Right atrium auricular region (tissue), 2 donors: Measurements from ENCODE around the gene B4GAT1. TPM values are rescaled to one million over a fixed set of nuclear protein-coding genes. Genes with fewer than 3 reads are reported as not detected.

Experiments
- DNase-seq: peaks from one replicate; pipeline ENCODE4 v3.0.0-alpha.2; 2019; ENCODE audit warnings: low spot score
- H3K27ac ChIP-seq, 2 donors: fragments of 200-600 bp; sonication (generic); 1 replicate in 1 of 2; 2 replicates in 1 of 2; pipeline ENCODE4 v1.5.1; 2016 to 2019
- H3K27me3 ChIP-seq, 2 donors: fragments of 200-600 bp; sonication (generic); one replicate each; pipeline versions ENCODE4 v1.5.1 to v1.6.0; 2017 to 2019
- H3K36me3 ChIP-seq: fragments of 200-600 bp; sonication (generic); one replicate; pipeline ENCODE4 v1.5.1; 2016
- H3K4me1 ChIP-seq, 2 donors: fragments of 200-600 bp; sonication (generic); one replicate each; pipeline versions ENCODE4 v1.5.1 to v1.6.0; 2017 to 2019
- H3K4me3 ChIP-seq, 2 donors: fragments of 200-600 bp; sonication (generic); 1 replicate in 1 of 2; 2 replicates in 1 of 2; pipeline ENCODE4 v1.5.1; 2017 to 2019; ENCODE audit warnings: mild to moderate bottlenecking in 1 of 2, moderate library complexity in 1 of 2
- H3K9me3 ChIP-seq, 2 donors: fragments of 200-600 bp; sonication (generic); one replicate each; pipeline ENCODE4 v1.5.1; 2019
- total RNA-seq, 2 donors: library from RNA; depleted of rRNA; stranded (reverse); fragments of >200 nt; gene quantifications; one replicate each; pipeline ENCODE4 v1.1.0, GENCODE V29; 2016
- TF ChIP-seq, protein P1 (sequence below), 2 donors: fragments of 200-600 bp; sonication (generic); IDR thresholded peaks; one replicate each; pipeline ENCODE4 v1.5.1; 2019; ENCODE audit warnings: antibody characterized with exemption in 2 of 2

The B4GAT1 gene
- total RNA-seq, 2 donors from 2014 or later: 61.1 to 64.3 TPM

DNA sequence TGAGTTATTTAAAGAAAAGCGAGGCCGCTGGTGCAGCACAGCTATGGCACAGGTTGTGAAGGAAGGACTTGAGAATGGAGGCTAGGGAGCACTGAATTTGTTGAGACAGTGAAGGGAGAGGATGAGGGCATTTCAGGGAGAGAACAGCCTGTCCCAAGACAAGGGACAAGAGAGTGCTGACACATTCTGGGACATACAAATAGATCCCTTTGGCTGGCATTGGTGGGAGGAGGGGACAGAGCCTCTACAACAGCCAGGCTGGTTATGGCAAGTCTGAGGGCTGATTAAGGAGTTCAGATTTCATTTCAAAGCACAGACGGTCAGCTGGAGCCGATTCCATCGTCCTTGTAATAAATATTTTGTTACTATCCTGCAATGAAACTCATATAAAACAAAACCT is 25.8 kb upstream of the B4GAT1 start:
- peaks cover 0 to 44% of the 10 kb centered on the region in 2 donors for H3K4me1 ChIP-seq
- peaks cover 10% of the 10 kb centered on the region for H3K36me3 ChIP-seq
- H3K27me3 ChIP-seq: no peaks in the 10 kb centered on the region
- DNase-seq: no peak
- no peaks in the 10 kb centered on the region for H3K9me3 ChIP-seq
- H3K4me3 ChIP-seq: no peak overlapping the region
- TF ChIP-seq, protein P1, sequence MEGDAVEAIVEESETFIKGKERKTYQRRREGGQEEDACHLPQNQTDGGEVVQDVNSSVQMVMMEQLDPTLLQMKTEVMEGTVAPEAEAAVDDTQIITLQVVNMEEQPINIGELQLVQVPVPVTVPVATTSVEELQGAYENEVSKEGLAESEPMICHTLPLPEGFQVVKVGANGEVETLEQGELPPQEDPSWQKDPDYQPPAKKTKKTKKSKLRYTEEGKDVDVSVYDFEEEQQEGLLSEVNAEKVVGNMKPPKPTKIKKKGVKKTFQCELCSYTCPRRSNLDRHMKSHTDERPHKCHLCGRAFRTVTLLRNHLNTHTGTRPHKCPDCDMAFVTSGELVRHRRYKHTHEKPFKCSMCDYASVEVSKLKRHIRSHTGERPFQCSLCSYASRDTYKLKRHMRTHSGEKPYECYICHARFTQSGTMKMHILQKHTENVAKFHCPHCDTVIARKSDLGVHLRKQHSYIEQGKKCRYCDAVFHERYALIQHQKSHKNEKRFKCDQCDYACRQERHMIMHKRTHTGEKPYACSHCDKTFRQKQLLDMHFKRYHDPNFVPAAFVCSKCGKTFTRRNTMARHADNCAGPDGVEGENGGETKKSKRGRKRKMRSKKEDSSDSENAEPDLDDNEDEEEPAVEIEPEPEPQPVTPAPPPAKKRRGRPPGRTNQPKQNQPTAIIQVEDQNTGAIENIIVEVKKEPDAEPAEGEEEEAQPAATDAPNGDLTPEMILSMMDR (IDR thresholded peaks at IDR 0.05): no peak
- H3K27ac ChIP-seq: peak overlapping the region; percentile 84 to 93

DNA sequence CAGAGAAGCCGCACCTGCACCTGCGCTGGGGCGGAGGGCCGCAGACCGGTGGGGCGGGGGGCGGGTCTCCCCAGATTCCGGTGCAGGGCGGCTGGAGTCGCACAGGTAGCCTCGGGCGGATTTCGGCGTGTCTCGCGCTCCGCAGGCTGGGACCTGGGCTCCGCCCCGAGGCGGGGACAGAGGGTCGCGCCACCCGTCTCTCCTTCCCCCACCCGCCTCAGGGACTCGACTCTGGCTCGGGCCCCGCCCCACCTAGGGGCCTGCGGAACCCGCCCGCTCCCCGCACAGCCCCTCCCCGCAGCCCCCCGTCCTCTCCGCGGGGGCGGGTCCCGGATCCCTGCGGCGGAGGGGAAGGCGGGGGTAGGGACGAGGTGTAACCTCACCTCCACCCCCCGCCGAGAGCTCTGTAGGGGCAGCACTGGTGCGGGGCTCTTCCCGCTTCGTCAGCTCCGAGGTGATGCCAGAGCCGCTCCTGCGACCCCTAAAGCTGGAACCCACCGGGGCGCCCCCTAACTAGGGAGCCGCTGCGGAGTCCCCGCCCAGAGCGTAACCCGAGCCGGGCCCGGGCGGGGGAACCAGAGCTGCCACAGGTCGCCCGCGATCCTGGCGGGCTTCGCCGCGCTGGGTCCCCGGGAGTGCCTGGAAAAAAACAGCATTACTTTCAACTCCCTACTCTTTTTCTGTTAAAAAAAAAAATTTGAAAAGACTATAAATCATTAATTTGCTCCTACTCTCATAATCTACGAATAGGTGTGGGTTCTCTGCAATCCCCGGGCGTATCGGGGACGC is 24.4 kb upstream of the B4GAT1 start, which contains the start of gene SLC29A2:
SLC29A2 (minus strand) TSS at position 134 of the 789 bp plus-strand sequence. CDS start 169 bp downstream, outside the sequence.
- peak within 1 kb of the TSS; percentile 84 to 93 for H3K27ac ChIP-seq
- DNase-seq: no peak
- peaks cover 17% of the 10 kb centered on the region for H3K36me3 ChIP-seq
- TF ChIP-seq, protein P1 (IDR thresholded peaks at IDR 0.05): no peak
- H3K4me1 ChIP-seq: peaks cover 0 to 46% of the 10 kb centered on the region in 2 donors
- H3K27me3 ChIP-seq: no peaks in the 10 kb centered on the region
- H3K4me3 ChIP-seq: peak within 1 kb of the TSS; percentile 85 to 92
- no peaks in the 10 kb centered on the region for H3K9me3 ChIP-seq

DNA sequence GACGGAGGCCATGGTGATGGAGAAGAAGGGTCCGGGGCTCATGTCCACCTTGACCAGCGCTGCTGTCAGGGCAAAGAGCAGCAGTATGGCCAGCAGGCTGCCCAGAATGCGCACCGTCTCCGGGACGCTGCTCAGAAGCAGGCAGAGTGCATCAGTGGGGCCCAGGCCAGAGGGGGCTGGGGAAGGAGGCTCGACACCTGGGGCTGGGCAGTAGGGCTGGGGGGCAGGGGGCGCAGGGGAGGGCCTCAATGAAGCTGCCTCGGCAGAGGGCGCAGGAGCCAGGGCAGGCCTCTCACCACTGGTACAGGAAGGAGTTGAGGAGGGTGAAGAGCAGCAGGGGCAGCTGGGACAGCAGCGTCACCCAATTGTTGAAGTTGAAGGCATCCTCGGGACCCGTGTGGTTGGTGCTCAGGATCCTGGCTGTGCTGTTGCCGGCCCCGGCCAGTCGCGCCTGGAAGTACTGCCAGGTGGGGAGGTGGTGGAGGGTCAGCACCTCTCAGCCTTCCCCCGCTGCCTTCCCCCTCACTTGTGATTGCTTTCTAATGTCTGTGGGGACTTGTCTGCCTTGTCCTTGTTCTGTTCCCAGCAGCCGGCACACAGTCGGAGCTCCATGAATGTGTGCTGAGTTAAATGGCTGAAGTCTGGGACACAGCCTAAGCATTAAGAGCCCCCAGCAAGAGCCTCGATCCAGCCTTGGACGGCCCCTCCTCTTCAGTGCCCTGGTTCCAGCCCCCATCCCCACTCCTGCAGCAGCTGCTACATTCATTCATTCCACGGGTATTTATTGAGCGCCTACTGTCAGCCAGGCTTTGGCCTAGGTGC is 21.9 kb upstream of the B4GAT1 start:
- TF ChIP-seq, protein P1 (IDR thresholded peaks at IDR 0.05): no peak
- Histone ChIP-seq H3K4me3 (no peak overlapping the region), H3K9me3 (no peaks in the 10 kb centered on the region), H3K27ac (peak overlapping the region in 1 of 2 donors; percentile 93), H3K27me3 (no peaks in the 10 kb centered on the region), H3K36me3 (peaks cover 23% of the 10 kb centered on the region), H3K4me1 (peaks cover 0 to 46% of the 10 kb centered on the region in 2 donors)
- no peak for DNase-seq

DNA sequence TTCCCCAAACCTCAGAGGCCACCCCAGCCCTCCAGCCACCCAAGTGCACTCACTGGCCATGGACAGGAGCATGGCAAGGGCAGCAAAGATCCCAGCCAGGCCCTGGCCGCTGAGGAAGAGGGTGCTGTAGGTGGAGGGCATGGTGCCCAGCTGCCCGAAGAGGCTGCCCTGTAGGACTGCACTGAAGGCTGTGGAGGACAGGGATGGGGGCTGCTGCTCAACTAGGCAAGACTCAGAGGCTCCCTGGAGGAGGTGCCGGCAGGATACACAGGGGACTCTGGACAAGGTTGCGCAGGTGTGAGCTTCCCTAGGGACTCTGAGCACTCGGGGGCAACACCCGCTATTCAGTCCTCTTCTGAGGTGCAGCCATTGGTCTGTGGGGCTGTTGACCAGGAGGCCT is 21.1 kb upstream of the B4GAT1 start:
- no peak overlapping the region for H3K27ac ChIP-seq
- peaks cover 0 to 52% of the 10 kb centered on the region in 2 donors for H3K4me1 ChIP-seq
- TF ChIP-seq, protein P1 (IDR thresholded peaks at IDR 0.05): no peak
- H3K27me3 ChIP-seq: no peaks in the 10 kb centered on the region
- no peaks in the 10 kb centered on the region for H3K9me3 ChIP-seq
- H3K4me3 ChIP-seq: no peak overlapping the region
- peaks cover 23% of the 10 kb centered on the region for H3K36me3 ChIP-seq
- no peak for DNase-seq

DNA sequence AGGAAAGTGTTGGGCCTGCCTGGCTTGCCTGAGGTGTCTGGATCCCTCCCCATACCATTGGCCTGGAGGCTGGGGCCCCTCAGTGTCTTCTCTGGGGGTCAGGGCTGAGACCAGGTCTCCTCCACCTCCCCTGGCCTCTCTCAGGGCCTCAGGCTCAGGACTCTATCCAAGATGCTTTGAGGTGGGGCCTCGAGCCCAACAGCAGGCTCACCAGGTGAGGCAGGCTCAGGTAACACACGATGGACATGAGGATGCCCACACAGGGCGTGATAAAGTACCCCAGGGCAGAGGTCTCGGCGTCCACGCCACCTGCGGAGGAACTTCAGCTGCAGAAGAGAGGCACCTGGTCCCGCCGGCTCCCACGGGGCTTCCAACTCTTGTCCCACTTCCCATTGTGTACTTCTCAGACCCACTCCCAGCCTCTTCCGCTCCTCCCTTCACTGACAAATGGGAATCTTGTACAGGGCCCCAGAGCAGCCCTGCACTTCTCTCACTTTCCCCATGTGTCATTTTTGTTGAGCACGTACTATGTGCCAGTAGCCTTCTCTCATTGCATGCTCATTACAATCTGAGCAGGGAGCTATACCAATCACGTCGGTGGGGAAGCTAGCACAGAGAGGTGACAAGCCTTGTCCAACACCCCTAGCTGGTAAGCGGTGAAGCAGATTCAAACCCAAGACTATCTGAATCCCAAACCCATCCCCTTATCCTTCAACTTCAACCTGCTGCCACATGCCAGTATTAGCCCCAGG is 20.3 kb upstream of the B4GAT1 start:
- H3K9me3 ChIP-seq: no peaks in the 10 kb centered on the region
- peaks cover 0 to 56% of the 10 kb centered on the region in 2 donors for H3K4me1 ChIP-seq
- DNase-seq: no peak
- no peaks in the 10 kb centered on the region for H3K27me3 ChIP-seq
- H3K27ac ChIP-seq: no peak overlapping the region
- H3K4me3 ChIP-seq: no peak overlapping the region
- TF ChIP-seq, protein P1 (IDR thresholded peaks at IDR 0.05): no peak
- peaks cover 23% of the 10 kb centered on the region for H3K36me3 ChIP-seq
